Naive thymus-derived CD4-positive, alpha-beta T cell (primary cell): Measurements from ENCODE around the gene DSP. TPM values are rescaled to one million over a fixed set of nuclear protein-coding genes. Genes with fewer than 3 reads are reported as not detected.

Experiments used
- ATAC-seq: fragments of 150-1000 bp; cut with Tn5 transposase; 2 replicates; pipeline ENCODE4 v1.10.0; 2021; ENCODE audit warnings: mild to moderate bottlenecking, moderate library complexity
- CTCF ChIA-PET: fragments of 350-600 bp; sonication (Branson Sonifier 250); formaldehyde crosslinking; loops from one replicate; lab custom pipeline; 2021; ENCODE audit warnings: antibody characterized with exemption; lab: Charles Lee
- POLR2A ChIA-PET: fragments of 350-600 bp; sonication (Branson Sonifier 250); formaldehyde crosslinking; loops from one replicate; lab custom pipeline; 2021; ENCODE audit warnings: antibody characterized with exemption, inconsistent platforms; lab: Charles Lee
- DNase-seq, 9 donors: peaks; one replicate each; pipeline versions ENCODE4 v3.0.0 to v3.0.0-alpha.2; 2020 to 2022; ENCODE audit warnings: mixed read lengths in 1 of 9
- H3K27ac ChIP-seq: one replicate; pipeline ENCODE4 v1.7.0; 2013; ENCODE audit warnings: mild to moderate bottlenecking, low read depth, low read length, moderate library complexity
- H3K27me3 ChIP-seq, 2 donors: one replicate each; pipeline ENCODE4 v1.7.0; 2013; ENCODE audit warnings: low read length in 2 of 2, mild to moderate bottlenecking in 2 of 2, moderate library complexity in 2 of 2; ENCODE audit not compliant: control insufficient read depth in 2 of 2, insufficient read depth in 2 of 2
- H3K36me3 ChIP-seq, 3 experiments: 1 replicate in 2 of 3; 2 replicates in 1 of 3; pipeline ENCODE4 v1.7.0; 2013; ENCODE audit warnings: low read length in 3 of 3, mild to moderate bottlenecking in 3 of 3, moderate library complexity in 1 of 3; ENCODE audit not compliant: insufficient read depth in 3 of 3, control insufficient read depth in 2 of 3
- H3K4me1 ChIP-seq, 2 donors: one replicate each; pipeline ENCODE4 v1.7.0; 2013; ENCODE audit warnings: low read length in 2 of 2, mild to moderate bottlenecking in 2 of 2, moderate library complexity in 1 of 2; ENCODE audit not compliant: control insufficient read depth in 2 of 2, insufficient read depth in 2 of 2
- H3K4me3 ChIP-seq: 2 replicates; pipeline ENCODE4 v1.7.0; 2013; ENCODE audit warnings: mild to moderate bottlenecking, low read length
- H3K9me3 ChIP-seq, 3 experiments: 1 replicate in 2 of 3; 2 replicates in 1 of 3; pipeline ENCODE4 v1.7.0; 2013; ENCODE audit warnings: low read length in 3 of 3; ENCODE audit not compliant: control insufficient read depth in 2 of 3
- H3K27ac Mint-ChIP-seq, 9 donors: one replicate each; pipeline ENCODE4 v1.8.0; 2020 to 2022; ENCODE audit warnings: mixed read lengths in 9 of 9, mild to moderate bottlenecking in 8 of 9, moderate library complexity in 5 of 9, inconsistent platforms in 2 of 9
- H3K27me3 Mint-ChIP-seq, 5 donors: one replicate each; pipeline ENCODE4 v1.8.0; 2021 to 2022; ENCODE audit warnings: mixed read lengths in 5 of 5, mild to moderate bottlenecking in 1 of 5
- H3K36me3 Mint-ChIP-seq, 5 donors: one replicate each; pipeline ENCODE4 v1.8.0; 2020 to 2022; ENCODE audit warnings: mixed read lengths in 5 of 5, mild to moderate bottlenecking in 3 of 5, inconsistent platforms in 1 of 5
- H3K4me1 Mint-ChIP-seq, 7 donors: one replicate each; pipeline ENCODE4 v1.8.0; 2020 to 2022; ENCODE audit warnings: mixed read lengths in 7 of 7, mild to moderate bottlenecking in 3 of 7, inconsistent platforms in 1 of 7
- H3K4me3 Mint-ChIP-seq, 10 donors: one replicate each; pipeline ENCODE4 v1.8.0; 2020 to 2022; ENCODE audit warnings: mild to moderate bottlenecking in 10 of 10, mixed read lengths in 10 of 10, moderate library complexity in 6 of 10, inconsistent platforms in 2 of 10
- H3K9me3 Mint-ChIP-seq, 11 donors: one replicate each; pipeline ENCODE4 v1.8.0; 2020 to 2022; ENCODE audit warnings: mixed read lengths in 11 of 11, mild to moderate bottlenecking in 4 of 11, inconsistent platforms in 1 of 11, moderate library complexity in 1 of 11
- intact Hi-C, 2 donors: fragments of 100-400 bp; cut with micrococcal nuclease; formaldehyde crosslinking; loops; one replicate each; pipeline ENCODE4 v1.15.1; 2023
- polyA plus RNA-seq, 2 donors: library from polyadenylated mRNA; unstranded; fragments of 300-500 nt; fragmentation: Illumina TruSeq; gene quantifications; one replicate each; pipeline ENCODE4 v1.2.3, GENCODE V29; 2021
- total RNA-seq, 6 experiments: library from RNA in 5 of 6; stranded (reverse) in 5 of 6; gene quantifications; 1 replicate in 5 of 6; 2 replicates in 1 of 6; pipeline ENCODE4 v1.2.3 and lab custom pipeline; 2021 to 2026

The DSP gene
- total and polyA plus RNA-seq, 7 experiments from 2014 or later, result 0.02 TPM; not detected in 5

GRCh38 chr6:7534192-7534591 is 7.3 kb upstream of the DSP start:
- Mint-ChIP-seq H3K27ac (no peak overlapping the region), H3K27me3 (peaks cover 36 to 67% (median 44%) of the 10 kb centered on the region in 5 donors), H3K4me3 (no peak overlapping the region), H3K4me1 (no peaks in the 10 kb centered on the region), H3K9me3 (no peaks in the 10 kb centered on the region), H3K36me3 (no peaks in the 10 kb centered on the region)
- peaks cover 0 to 4% of the 10 kb centered on the region in 2 donors for H3K27me3 ChIP-seq
- H3K9me3 ChIP-seq, result no peaks in the 10 kb centered on the region
- POLR2A ChIA-PET, result no interaction called here
- intact Hi-C loops, result no loop called here
- no peak overlapping the region for H3K27ac ChIP-seq
- DNase-seq (no peak), ATAC-seq (no peak)
- no peaks in the 10 kb centered on the region for H3K4me1 ChIP-seq
- no peak overlapping the region for H3K4me3 ChIP-seq
- CTCF ChIA-PET, result no interaction called here
- H3K36me3 ChIP-seq, result no peaks in the 10 kb centered on the region

GRCh38 chr6:7535498-7535897 is 6.0 kb upstream of the DSP start:
- peaks cover 44 to 70% (median 49%) of the 10 kb centered on the region in 5 donors for H3K27me3 Mint-ChIP-seq
- POLR2A ChIA-PET, result no interaction called here
- no peak for DNase-seq

GRCh38 chr6:7537565-7538174 is 3.8 kb upstream of the DSP start:
- Mint-ChIP-seq H3K36me3 (no peaks in the 10 kb centered on the region), H3K4me1 (peaks cover 5 to 15% (median 8%) of the 10 kb centered on the region in 7 donors), H3K27ac (no peak overlapping the region), H3K9me3 (peaks cover 0 to 2% (median 0%) of the 10 kb centered on the region in 11 donors), H3K4me3 (no peak overlapping the region), H3K27me3 (peaks cover 51 to 80% (median 57%) of the 10 kb centered on the region in 5 donors)
- CTCF ChIA-PET, result no interaction called here
- POLR2A ChIA-PET, result no interaction called here
- H3K27ac ChIP-seq, result no peak overlapping the region
- ATAC-seq (no peak), DNase-seq (no peak)
- intact Hi-C loops, result no loop called here
- no peak overlapping the region for H3K4me3 ChIP-seq
- H3K4me1 ChIP-seq, result no peaks in the 10 kb centered on the region
- H3K9me3 ChIP-seq, result no peaks in the 10 kb centered on the region
- H3K27me3 ChIP-seq, result peaks cover 6 to 23% of the 10 kb centered on the region in 2 donors
- no peaks in the 10 kb centered on the region for H3K36me3 ChIP-seq

More at GRCh38 chr6:7535498-7535897, 6.0 kb upstream of the DSP start:
- Histone ChIP-seq H3K27ac (no peak overlapping the region), H3K4me1 (no peaks in the 10 kb centered on the region), H3K4me3 (no peak overlapping the region), H3K27me3 (peaks cover 6 to 10% of the 10 kb centered on the region in 2 donors), H3K36me3 (no peaks in the 10 kb centered on the region), H3K9me3 (no peaks in the 10 kb centered on the region)
- no peak for ATAC-seq
- H3K4me3 Mint-ChIP-seq, result no peak overlapping the region
- no peaks in the 10 kb centered on the region for H3K36me3 Mint-ChIP-seq
- peaks cover 0 to 5% (median 0%) of the 10 kb centered on the region in 7 donors for H3K4me1 Mint-ChIP-seq
- CTCF ChIA-PET, result no interaction called here
- no peak overlapping the region for H3K27ac Mint-ChIP-seq
- peaks cover 0 to 2% (median 0%) of the 10 kb centered on the region in 11 donors for H3K9me3 Mint-ChIP-seq
- intact Hi-C loops, result no loop called here

GRCh38 chr6:7538484-7538883 is 3.0 kb upstream of the DSP start:
- ATAC-seq (no peak), DNase-seq (no peak)
- ChIA-PET CTCF (no interaction called here), POLR2A (no interaction called here)
- peaks cover 54 to 81% (median 60%) of the 10 kb centered on the region in 5 donors for H3K27me3 Mint-ChIP-seq
- H3K9me3 Mint-ChIP-seq, result peaks cover 0 to 2% (median 0%) of the 10 kb centered on the region in 11 donors
- Histone ChIP-seq H3K4me1 (no peaks in the 10 kb centered on the region), H3K9me3 (no peaks in the 10 kb centered on the region), H3K27me3 (peaks cover 6 to 23% of the 10 kb centered on the region in 2 donors), H3K36me3 (no peaks in the 10 kb centered on the region), H3K4me3 (no peak overlapping the region), H3K27ac (no peak overlapping the region)
- no peak overlapping the region for H3K27ac Mint-ChIP-seq
- H3K4me1 Mint-ChIP-seq, result peaks cover 5 to 15% (median 8%) of the 10 kb centered on the region in 7 donors
- intact Hi-C loops, result no loop called here
- no peaks in the 10 kb centered on the region for H3K36me3 Mint-ChIP-seq
- H3K4me3 Mint-ChIP-seq, result peak overlapping the region in 1 of 10 donors; percentile 5

GRCh38 chr6:7540595-7540994 is 876 bp upstream of the DSP start:
- no peak overlapping the region for H3K27ac ChIP-seq
- Mint-ChIP-seq H3K9me3 (peaks cover 0 to 2% (median 0%) of the 10 kb centered on the region in 11 donors), H3K36me3 (peaks cover 0 to 4% (median 0%) of the 10 kb centered on the region in 5 donors), H3K27ac (no peak overlapping the region), H3K4me1 (peaks cover 5 to 19% (median 9%) of the 10 kb centered on the region in 7 donors), H3K4me3 (peak overlapping the region; percentile 58 to 89 (median 70)), H3K27me3 (peaks cover 69 to 84% (median 76%) of the 10 kb centered on the region in 5 donors)
- H3K4me3 ChIP-seq, result no peak overlapping the region
- DNase-seq (no peak), ATAC-seq (no peak)
- ChIA-PET CTCF (no interaction called here), POLR2A (no interaction called here)
- no peaks in the 10 kb centered on the region for H3K9me3 ChIP-seq
- H3K36me3 ChIP-seq, result no peaks in the 10 kb centered on the region
- H3K4me1 ChIP-seq, result no peaks in the 10 kb centered on the region
- peaks cover 10 to 27% of the 10 kb centered on the region in 2 donors for H3K27me3 ChIP-seq
- intact Hi-C loops, result loop anchor here in 1 of 2 donors (10.0 kb wide), 1 partner anchor 1536 kb away; the partner anchor contains the start of gene NRN1

GRCh38 chr6:7542065-7542873 is 798 bp downstream of the DSP start:
- peak overlapping the region; percentile 41 for H3K4me3 ChIP-seq
- peak; percentile 6 for ATAC-seq
- peaks cover 10 to 27% of the 10 kb centered on the region in 2 donors for H3K27me3 ChIP-seq

More at GRCh38 chr6:7542065-7542873, 798 bp downstream of the DSP start:
- Histone ChIP-seq H3K36me3 (no peaks in the 10 kb centered on the region), H3K9me3 (no peaks in the 10 kb centered on the region), H3K27ac (no peak overlapping the region), H3K4me1 (no peaks in the 10 kb centered on the region)
- ChIA-PET CTCF (no interaction called here), POLR2A (no interaction called here)
- Mint-ChIP-seq H3K4me3 (peak overlapping the region; percentile 56 to 89 (median 78)), H3K27me3 (peaks cover 59 to 83% (median 75%) of the 10 kb centered on the region in 5 donors), H3K9me3 (peaks cover 0 to 2% (median 0%) of the 10 kb centered on the region in 11 donors), H3K36me3 (peaks cover 0 to 4% (median 0%) of the 10 kb centered on the region in 5 donors), H3K27ac (no peak overlapping the region), H3K4me1 (peaks cover 5 to 19% (median 9%) of the 10 kb centered on the region in 7 donors)
- intact Hi-C loops, result loop anchor here in 1 of 2 donors (10.0 kb wide), 1 partner anchor 1537 kb away; the partner anchor contains the start of gene NRN1
- DNase-seq, result peak in 5 of 9 donors; percentile 1 to 29 (median 9)
